COLO829 (cell line): ENCODE data around the gene GRK5.
"Not testable (repeated sequence)": the region's sequence is repeated elsewhere in the genome, so short reads cannot be mapped to it uniquely, and the experiment has no call there.

Source experiments
- DNase-seq: peaks from one replicate; pipeline ENCODE4 v3.0.0; 2012; ENCODE audit warnings: low spot score

GRK5 gene

GRCh38 chr10:119421891-119422681 lies 214.7 kb downstream of the GRK5 start:
- DNase-seq: peak; percentile 10

- DNase-seq: no peak
Observed at GRCh38 chr10:119422682-119423509, 215.5 kb downstream of the GRK5 start.

GRCh38 chr10:119423510-119424257 lies 216.3 kb downstream of the GRK5 start:
- no peak for DNase-seq

GRCh38 chr10:119424258-119424975 lies 217.0 kb downstream of the GRK5 start:
- DNase-seq: no peak

- DNase-seq: no peak
Observed at GRCh38 chr10:119425102-119425880, 217.9 kb downstream of the GRK5 start.

GRCh38 chr10:119425881-119426170 lies 218.5 kb downstream of the GRK5 start:
- DNase-seq: no peak

GRCh38 chr10:119426699-119427098 lies 219.3 kb downstream of the GRK5 start:
- DNase-seq: no peak

- no peak for DNase-seq
Observed at GRCh38 chr10:119427263-119427864, 220.0 kb downstream of the GRK5 start.

GRCh38 chr10:119428789-119429188 lies 221.4 kb downstream of the GRK5 start:
- peak; percentile 31 for DNase-seq

- DNase-seq: no peak
Observed at GRCh38 chr10:119429771-119430170, 222.4 kb downstream of the GRK5 start.

- DNase-seq: no peak
Observed at GRCh38 chr10:119431034-119431772, 223.8 kb downstream of the GRK5 start.

GRCh38 chr10:119431773-119432135 lies 224.4 kb downstream of the GRK5 start:
- no peak for DNase-seq

- DNase-seq: not testable (repeated sequence)
Observed at GRCh38 chr10:119434942-119435341, 227.6 kb downstream of the GRK5 start.

- DNase-seq: no peak
Observed at GRCh38 chr10:119438717-119439116, 231.3 kb downstream of the GRK5 start.

- no peak for DNase-seq
Observed at GRCh38 chr10:119439922-119440321, 232.6 kb downstream of the GRK5 start.

GRCh38 chr10:119441151-119441821 lies 233.9 kb downstream of the GRK5 start:
- no peak for DNase-seq

GRCh38 chr10:119441921-119442757 lies 234.8 kb downstream of the GRK5 start:
- no peak for DNase-seq

GRCh38 chr10:119442758-119443060 lies 235.3 kb downstream of the GRK5 start:
- DNase-seq: no peak

GRCh38 chr10:119443441-119443840 lies 236.1 kb downstream of the GRK5 start:
- no peak for DNase-seq
